Activated naive CD4-positive, alpha-beta T cell treated with anti-CD3 and anti-CD28 coated beads, Interleukin-2, amount 50 U/mL, for 16 hours (primary cell): ENCODE data around the gene EDIL3.
A peak's percentile ranks its signal among the peaks of the same experiment; 100 is the strongest.

Experiments used
- DNase-seq: peaks from one replicate; pipeline ENCODE4 v3.0.0-alpha.2; 2020

EDIL3 gene

DNA sequence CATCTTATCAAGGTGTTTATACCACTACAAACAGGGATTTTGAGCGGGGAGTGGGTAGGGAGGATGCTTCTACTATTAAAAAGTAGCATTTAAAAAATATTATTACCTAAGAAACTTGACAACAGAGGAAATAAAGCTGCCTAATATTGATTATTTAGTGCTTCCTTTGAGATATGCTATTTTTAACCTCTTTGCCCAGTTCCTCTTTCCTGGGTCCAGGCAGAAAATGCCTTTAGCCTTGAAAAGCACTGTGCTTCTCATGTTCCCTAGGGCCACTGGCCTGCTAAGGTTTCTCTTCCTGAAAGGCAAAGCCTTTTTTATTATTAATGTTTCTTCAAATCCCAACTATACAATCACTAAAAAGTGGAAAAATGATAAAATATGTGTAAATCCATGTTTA lies 446.8 kb downstream of the EDIL3 start:
- no peak for DNase-seq

DNA sequence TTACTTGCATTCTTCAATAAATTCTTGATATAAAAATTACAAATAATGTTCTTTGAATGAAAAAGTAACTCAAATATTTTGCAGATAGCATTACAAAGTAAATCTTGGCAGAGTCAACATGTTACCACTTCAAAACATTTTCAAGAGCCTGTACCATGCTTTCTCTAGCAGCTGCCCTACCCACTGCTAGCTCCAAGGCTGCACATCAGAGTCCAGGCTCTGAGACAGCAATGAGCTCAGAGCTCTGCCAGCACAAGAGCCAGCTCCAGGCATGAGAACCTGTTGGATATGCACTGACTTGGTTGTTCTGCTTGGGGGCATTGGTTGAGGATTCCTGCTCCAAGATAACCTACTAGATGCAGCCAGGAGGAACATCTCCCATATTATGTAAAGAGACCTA lies 452.7 kb downstream of the EDIL3 start:
- no peak for DNase-seq

DNA sequence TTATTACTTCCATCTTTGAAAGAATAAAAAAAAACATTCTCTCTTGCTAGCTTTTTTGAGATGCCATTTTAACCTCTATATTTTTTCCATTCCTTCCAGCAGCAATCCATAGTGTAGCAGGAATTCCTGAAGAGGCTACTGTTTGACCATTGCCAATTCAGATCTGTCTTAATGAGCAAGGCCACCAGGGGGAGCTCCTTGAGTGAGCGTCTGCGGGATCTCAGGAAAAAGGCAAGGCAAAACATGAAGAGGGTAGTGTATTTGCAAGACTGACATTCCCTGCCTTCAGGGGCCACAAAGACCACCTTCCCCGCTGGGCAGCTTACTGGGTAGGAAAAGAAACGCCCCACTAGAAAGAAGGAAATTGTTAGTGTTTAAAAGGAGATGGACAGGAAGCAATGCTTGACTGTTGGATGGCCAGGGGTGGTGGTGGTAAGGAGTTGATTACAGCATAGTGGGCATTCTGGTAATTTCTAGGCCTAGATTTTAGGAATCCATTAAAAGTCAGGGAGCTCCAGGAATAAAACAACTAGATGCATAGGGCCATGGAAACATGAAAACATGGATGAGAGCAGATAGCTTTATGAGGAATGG lies 457.4 kb downstream of the EDIL3 start:
- DNase-seq = peak; percentile 17

DNA sequence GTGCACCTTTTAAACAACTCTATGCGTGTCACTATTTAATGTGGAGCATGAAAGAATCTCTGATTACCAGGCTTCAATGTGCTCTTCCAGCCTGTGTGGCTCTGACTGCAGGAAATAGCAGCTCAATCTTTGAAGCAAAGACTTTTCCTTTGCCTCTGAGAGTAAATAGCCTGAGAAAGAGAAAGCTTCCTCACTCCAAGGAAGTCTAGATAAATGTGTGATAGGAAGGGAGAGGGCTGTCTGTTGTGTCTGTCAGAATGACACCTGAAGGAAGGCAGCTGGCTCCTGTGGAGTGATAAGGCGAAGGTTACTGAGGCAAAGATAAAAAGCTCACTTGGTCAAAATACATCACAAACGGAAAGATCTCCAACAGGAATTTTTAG lies 458.7 kb downstream of the EDIL3 start:
- DNase-seq = no peak

- no peak for DNase-seq
Observed at GRCh38 chr5:83925321-83925954, 459.2 kb downstream of the EDIL3 start.

GRCh38 chr5:83924891-83925290 lies 459.8 kb downstream of the EDIL3 start:
- DNase-seq = no peak

- DNase-seq = no peak
Observed at GRCh38 chr5:83924171-83924570, 460.5 kb downstream of the EDIL3 start.

DNA sequence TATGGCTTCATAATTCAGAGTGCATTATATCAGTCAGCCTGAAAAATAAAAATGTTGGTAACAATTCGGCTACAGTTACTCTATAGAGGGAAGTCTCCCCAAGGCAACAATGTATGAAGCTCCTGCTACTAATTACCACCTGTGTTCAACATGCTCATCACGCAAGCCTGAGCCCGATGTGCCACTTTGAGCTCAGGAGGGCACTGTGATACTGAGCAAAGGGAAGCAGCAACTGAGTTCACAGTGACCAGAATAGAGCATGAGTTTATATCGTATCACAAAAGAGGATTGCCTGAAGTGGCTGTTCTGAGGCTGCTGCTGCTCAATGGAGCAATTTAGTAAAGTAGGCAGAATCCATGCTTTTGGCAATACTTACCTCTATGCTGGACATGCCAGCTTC lies 462.0 kb downstream of the EDIL3 start:
- DNase-seq = no peak

- no peak for DNase-seq
Observed at GRCh38 chr5:83921666-83922193, 462.9 kb downstream of the EDIL3 start.

DNA sequence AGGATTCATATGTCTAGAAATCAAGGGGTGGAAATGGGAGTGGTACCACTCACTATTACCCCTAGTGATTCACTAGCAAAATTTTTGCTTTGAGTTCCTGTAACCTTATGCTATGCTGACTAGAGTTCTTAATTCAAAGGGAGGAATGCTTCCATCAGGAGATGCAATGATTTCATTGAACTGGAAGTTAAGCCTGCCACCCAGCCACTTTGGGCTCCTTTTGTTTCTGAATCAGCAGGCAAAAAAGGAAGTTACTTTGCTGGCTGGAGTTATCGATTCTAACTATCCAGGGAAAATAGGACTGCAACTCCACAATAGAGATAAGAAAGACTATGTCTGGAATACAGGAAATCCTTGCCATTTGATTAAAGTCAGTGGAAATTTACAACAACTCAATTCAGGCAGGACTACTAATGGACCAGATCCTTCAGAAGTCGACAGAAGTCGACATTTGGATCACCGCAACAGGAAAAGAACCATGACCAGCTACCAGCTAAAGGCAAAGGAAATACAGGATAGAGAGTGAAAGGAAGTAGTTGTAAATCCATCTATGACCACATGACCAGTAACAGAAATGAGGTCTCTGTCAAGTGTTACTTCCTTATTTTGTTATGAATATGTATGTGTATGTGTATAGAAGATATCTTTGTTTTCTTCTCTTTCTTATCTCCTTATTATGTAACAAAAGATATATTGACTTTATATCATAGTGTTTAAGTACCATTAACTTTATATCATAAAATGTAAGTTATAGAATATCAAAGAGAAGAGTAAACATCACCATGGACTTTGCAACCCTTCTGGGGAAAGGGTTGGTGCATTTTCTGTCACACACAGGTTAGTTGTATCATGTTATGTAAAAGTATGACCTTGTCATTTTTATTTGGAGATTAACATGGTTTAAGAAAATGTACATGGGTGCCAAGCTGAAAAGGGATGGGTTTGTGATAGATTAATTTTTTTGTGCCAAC lies 465.3 kb downstream of the EDIL3 start:
- DNase-seq = no peak

DNA sequence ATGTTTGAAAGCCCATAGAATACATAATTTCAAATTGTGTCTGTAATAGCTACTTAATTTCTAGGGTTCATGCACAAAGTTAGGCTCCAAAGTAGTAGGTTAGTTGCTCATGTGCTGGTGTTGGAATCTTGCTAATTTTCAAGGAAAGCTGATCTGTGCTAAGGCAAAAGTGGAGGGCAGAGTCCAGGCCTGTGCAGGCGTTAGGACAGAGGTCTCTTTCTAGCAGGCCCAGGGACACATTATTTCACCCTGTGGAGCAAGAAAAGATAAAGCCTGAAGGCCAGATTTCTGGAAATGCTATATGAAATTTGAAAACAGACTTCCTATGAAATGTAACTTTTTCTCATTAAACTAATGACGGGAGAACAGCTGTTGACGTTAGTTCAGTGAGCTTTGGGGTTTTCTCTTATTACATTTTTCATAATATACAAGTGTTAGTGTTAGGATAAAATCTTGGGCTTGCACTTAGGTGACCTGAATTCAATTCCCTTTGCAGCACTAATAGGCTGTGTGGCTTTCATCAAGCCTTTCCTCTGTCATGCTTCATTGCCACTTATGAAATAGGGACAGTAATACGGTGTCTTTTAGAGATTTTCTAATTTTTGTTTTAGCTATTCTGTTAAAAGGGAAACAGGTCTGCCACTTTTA lies 467.3 kb downstream of the EDIL3 start:
- no peak for DNase-seq

DNA sequence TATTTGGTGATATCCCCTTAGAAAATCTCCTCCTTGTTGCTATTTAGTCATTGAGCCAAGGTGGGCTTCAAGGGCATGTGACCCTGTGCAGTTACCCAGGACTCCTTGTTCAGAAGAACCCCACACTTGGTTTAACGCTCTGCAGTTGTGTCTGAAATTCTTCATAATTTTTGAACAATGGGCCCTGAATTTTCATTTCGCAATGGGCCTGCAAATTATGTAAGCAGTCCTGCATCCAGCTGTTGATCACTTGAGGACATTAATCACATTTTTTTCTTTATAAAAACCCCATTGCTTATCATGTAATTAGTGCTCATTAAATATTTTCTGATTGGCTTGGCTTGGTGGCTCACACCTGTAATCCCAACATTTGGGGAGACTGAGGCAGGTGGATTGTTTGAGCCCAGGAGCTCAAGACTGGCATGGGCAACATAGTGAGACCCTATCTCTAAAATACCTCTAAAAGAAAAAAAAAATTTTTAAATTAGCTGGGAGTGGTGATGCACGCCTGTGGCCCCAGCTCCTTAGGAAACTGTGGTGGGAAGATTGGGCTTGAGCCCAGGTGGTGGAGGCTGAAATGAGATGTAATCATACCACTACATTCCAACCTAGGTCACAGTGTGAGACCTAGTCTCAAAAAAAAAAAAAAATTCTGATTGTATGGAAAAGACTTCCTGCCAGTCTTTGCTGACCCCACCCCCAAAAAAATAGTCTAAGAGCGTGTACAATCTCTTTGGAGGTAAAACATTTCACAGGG lies 469.8 kb downstream of the EDIL3 start:
- DNase-seq = no peak

DNA sequence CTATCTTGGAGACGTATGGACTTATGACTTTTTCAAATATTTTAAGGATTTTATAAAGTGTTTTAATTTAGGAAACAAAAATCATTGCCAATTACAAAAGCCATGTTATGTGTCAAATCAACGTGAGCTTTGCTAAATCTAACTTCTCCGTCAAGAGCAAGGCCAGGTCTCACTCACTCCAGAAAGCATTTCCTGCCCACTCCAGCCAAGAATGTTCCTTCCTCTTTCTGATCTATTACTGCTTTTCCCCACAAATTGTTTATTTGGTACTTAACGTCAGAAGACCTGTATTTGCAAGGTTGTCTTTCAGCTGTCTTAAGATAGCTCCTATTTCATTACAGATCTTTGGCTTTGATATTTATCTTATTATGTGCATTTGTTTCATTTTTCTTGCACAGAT lies 470.5 kb downstream of the EDIL3 start:
- DNase-seq = no peak

GRCh38 chr5:83913593-83913992 lies 471.1 kb downstream of the EDIL3 start:
- DNase-seq = no peak

GRCh38 chr5:83911367-83911919 lies 473.2 kb downstream of the EDIL3 start:
- no peak for DNase-seq

- DNase-seq = no peak
Observed at GRCh38 chr5:83900306-83900705, 484.4 kb downstream of the EDIL3 start.

GRCh38 chr5:83899326-83899970 lies 485.2 kb downstream of the EDIL3 start:
- DNase-seq = no peak

DNA sequence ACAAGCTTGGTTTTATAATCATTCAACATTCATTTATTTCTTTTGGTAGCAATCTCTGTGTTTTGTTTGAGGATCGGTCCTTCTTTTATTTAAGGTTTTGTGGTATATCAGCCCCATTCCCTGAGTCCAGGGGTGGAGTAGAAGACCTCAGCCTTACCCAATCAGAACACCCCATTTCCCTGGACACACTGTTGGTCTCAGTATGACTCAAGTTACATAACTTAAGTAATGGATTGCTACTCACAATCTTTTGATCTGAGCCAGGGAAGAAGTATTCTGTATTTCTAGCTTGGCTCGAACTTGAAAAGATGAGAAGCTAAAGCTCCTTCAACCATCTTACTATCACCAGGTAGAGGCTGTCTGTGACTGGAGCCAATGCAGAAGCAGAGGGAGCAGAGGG lies 488.8 kb downstream of the EDIL3 start:
- no peak for DNase-seq

DNA sequence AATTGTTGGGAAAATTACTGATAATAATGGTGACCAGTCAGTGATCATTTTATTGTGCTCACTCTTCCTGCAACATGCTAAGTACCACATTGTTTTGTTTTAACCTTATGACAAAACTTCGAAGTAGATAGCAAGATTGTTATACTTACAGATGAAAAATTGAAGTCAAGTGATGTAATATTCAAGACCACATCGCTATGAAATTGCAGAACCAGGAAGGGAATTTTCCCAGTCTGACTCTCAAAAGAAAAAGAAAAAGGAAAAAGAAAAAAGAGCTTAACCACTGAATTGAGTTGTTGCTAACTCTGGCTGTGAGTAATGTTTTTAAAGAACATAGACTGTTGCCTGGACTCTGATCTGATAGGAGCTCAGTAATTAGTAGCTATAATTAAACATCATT lies 493.4 kb downstream of the EDIL3 start:
- no peak for DNase-seq
